Activated naive CD8-positive, alpha-beta T cell treated with anti-CD3 and anti-CD28 coated beads, Interleukin-2, amount 10 ng/mL, durations not matched to agents 7 days and 5 days (primary cell): ENCODE measurements around the gene ZNF184. TPM values are rescaled to one million over a fixed set of nuclear protein-coding genes. Genes with fewer than 3 reads are reported as not detected.

Experiments
- ATAC-seq: fragments of 150-1000 bp; cut with Tn5 transposase; one replicate; pipeline ENCODE4 v1.10.0; 2021; ENCODE audit warnings: low read depth, moderate library complexity
- POLR2A ChIA-PET: fragments of 350-600 bp; sonication (Branson Sonifier 250); formaldehyde crosslinking; loops from one replicate; lab custom pipeline; 2021; ENCODE audit warnings: antibody characterized with exemption; lab: Charles Lee
- DNase-seq: peaks from one replicate; pipeline ENCODE4 v3.0.0; 2021
- H3K27ac Mint-ChIP-seq: one replicate; pipeline ENCODE4 v1.8.0; 2022; ENCODE audit warnings: mild to moderate bottlenecking, mixed read lengths
- H3K27me3 Mint-ChIP-seq: one replicate; pipeline ENCODE4 v1.8.0; 2022; ENCODE audit warnings: mild to moderate bottlenecking, moderate library complexity, mixed read lengths
- H3K36me3 Mint-ChIP-seq: one replicate; pipeline ENCODE4 v1.8.0; 2021; ENCODE audit warnings: mild to moderate bottlenecking, mixed read lengths
- H3K4me1 Mint-ChIP-seq: one replicate; pipeline ENCODE4 v1.8.0; 2021; ENCODE audit warnings: mixed read lengths
- H3K4me3 Mint-ChIP-seq: one replicate; pipeline ENCODE4 v1.8.0; 2022; ENCODE audit warnings: mild to moderate bottlenecking, moderate library complexity, mixed read lengths
- H3K9me3 Mint-ChIP-seq: one replicate; pipeline ENCODE4 v1.8.0; 2021; ENCODE audit warnings: mixed read lengths
- total RNA-seq, 2 experiments: library from RNA; stranded (reverse); gene quantifications; one replicate each; pipeline ENCODE4 v1.2.3, GENCODE V29; 2021

The ZNF184 gene
- 10 to 100 TPM; 13.1 to 14.1 TPM for total RNA-seq

GRCh38 chr6:27472617-27473400 is at the start of gene ZNF184:
Gene ZNF184, minus strand, starts transcription at chr6:27473105. Its CDS starts 811 bp downstream, at chr6:27472294.
- Mint-ChIP-seq H3K4me1 (peaks cover 34% of the 10 kb centered on the region), H3K9me3 (peaks cover 6% of the 10 kb centered on the region), H3K36me3 (peaks cover 34% of the 10 kb centered on the region), H3K27me3 (no peaks in the 10 kb centered on the region), H3K27ac (peak within 1 kb of the TSS; percentile 95), H3K4me3 (peak within 1 kb of the TSS; percentile 92)
- ATAC-seq, result peak; percentile 87
- POLR2A ChIA-PET, result interaction anchor here (0.6 to 2.2 kb wide), 20 partner anchors 8 to 422 kb away, joined by 3 to 17 read pairs (median 4); partner anchors contain the start of gene ZNF391
- peak; percentile 85 for DNase-seq

- H3K4me3 Mint-ChIP-seq, result peak overlapping the region; percentile 90
- H3K27me3 Mint-ChIP-seq, result peaks cover 34% of the 10 kb centered on the region
- ATAC-seq (peak; percentile 68), DNase-seq (peak; percentile 57)
- POLR2A ChIA-PET, result interaction anchor here (0.7 to 1.6 kb wide), 3 partner anchors 131 to 341 kb away, joined by 3 to 7 read pairs (median 3); partner anchors contain the start of gene ZNF391
- peak overlapping the region; percentile 81 for H3K27ac Mint-ChIP-seq
- H3K36me3 Mint-ChIP-seq, result no peaks in the 10 kb centered on the region
- H3K4me1 Mint-ChIP-seq, result peaks cover 22% of the 10 kb centered on the region
- H3K9me3 Mint-ChIP-seq, result no peaks in the 10 kb centered on the region
Measured at GRCh38 chr6:27518881-27519795, 46.2 kb upstream of the ZNF184 start.

- no peak for DNase-seq
- H3K4me3 Mint-ChIP-seq, result peak overlapping the region; percentile 90
- peaks cover 21% of the 10 kb centered on the region for H3K4me1 Mint-ChIP-seq
- peaks cover 42% of the 10 kb centered on the region for H3K27me3 Mint-ChIP-seq
- no peaks in the 10 kb centered on the region for H3K36me3 Mint-ChIP-seq
- no peaks in the 10 kb centered on the region for H3K9me3 Mint-ChIP-seq
- ATAC-seq, result peak; percentile 51
- POLR2A ChIA-PET, result interaction anchor here (0.8 to 1.6 kb wide), 2 partner anchors 234 to 340 kb away, joined by 3 to 7 read pairs; no protein-coding TSS in a partner anchor
- H3K27ac Mint-ChIP-seq, result peak overlapping the region; percentile 81
Measured at GRCh38 chr6:27517928-27518787, 45.3 kb upstream of the ZNF184 start.

- ATAC-seq, result no peak
- H3K27ac Mint-ChIP-seq, result no peak overlapping the region
Measured at GRCh38 chr6:27517238-27517637, 44.3 kb upstream of the ZNF184 start.

GRCh38 chr6:27514906-27515495 is 42.1 kb upstream of the ZNF184 start:
- H3K36me3 Mint-ChIP-seq, result no peaks in the 10 kb centered on the region
- H3K4me1 Mint-ChIP-seq, result peaks cover 21% of the 10 kb centered on the region
- H3K4me3 Mint-ChIP-seq, result peak overlapping the region; percentile 29
- H3K27me3 Mint-ChIP-seq, result peaks cover 60% of the 10 kb centered on the region
- H3K27ac Mint-ChIP-seq, result no peak overlapping the region
- no peaks in the 10 kb centered on the region for H3K9me3 Mint-ChIP-seq
- ATAC-seq, result no peak
- DNase-seq, result no peak
- POLR2A ChIA-PET, result interaction anchor here (0.6 kb wide), 1 partner anchor 13 kb away, joined by 4 read pairs; no protein-coding TSS in a partner anchor

More at GRCh38 chr6:27517238-27517637, 44.3 kb upstream of the ZNF184 start:
- H3K36me3 Mint-ChIP-seq, result no peaks in the 10 kb centered on the region
- peaks cover 49% of the 10 kb centered on the region for H3K27me3 Mint-ChIP-seq
- H3K9me3 Mint-ChIP-seq, result no peaks in the 10 kb centered on the region
- no peak for DNase-seq
- POLR2A ChIA-PET, result no interaction called here
- H3K4me1 Mint-ChIP-seq, result peaks cover 21% of the 10 kb centered on the region
- no peak overlapping the region for H3K4me3 Mint-ChIP-seq

- H3K36me3 Mint-ChIP-seq, result no peaks in the 10 kb centered on the region
- no peak overlapping the region for H3K27ac Mint-ChIP-seq
- no peak for ATAC-seq
- H3K27me3 Mint-ChIP-seq, result peaks cover 68% of the 10 kb centered on the region
- DNase-seq, result no peak
- peaks cover 6% of the 10 kb centered on the region for H3K4me1 Mint-ChIP-seq
- no peak overlapping the region for H3K4me3 Mint-ChIP-seq
- H3K9me3 Mint-ChIP-seq, result no peaks in the 10 kb centered on the region
- POLR2A ChIA-PET, result interaction anchor here (1.0 kb wide), 1 partner anchor 9 kb away, joined by 3 read pairs; no protein-coding TSS in a partner anchor
Measured at GRCh38 chr6:27512525-27512924, 39.6 kb upstream of the ZNF184 start.

- Mint-ChIP-seq H3K36me3 (no peaks in the 10 kb centered on the region), H3K27ac (no peak overlapping the region), H3K4me3 (no peak overlapping the region), H3K4me1 (peaks cover 18% of the 10 kb centered on the region), H3K9me3 (no peaks in the 10 kb centered on the region), H3K27me3 (peaks cover 39% of the 10 kb centered on the region)
- POLR2A ChIA-PET, result interaction anchor here (0.7 kb wide), 1 partner anchor 245 kb away, joined by 3 read pairs; no protein-coding TSS in a partner anchor
- no peak for DNase-seq
- ATAC-seq, result no peak
Measured at GRCh38 chr6:27507041-27507956, 34.4 kb upstream of the ZNF184 start.

GRCh38 chr6:27505209-27506027 is 32.5 kb upstream of the ZNF184 start:
- no peak overlapping the region for H3K4me3 Mint-ChIP-seq
- no peak for DNase-seq
- no peak overlapping the region for H3K27ac Mint-ChIP-seq
- H3K9me3 Mint-ChIP-seq, result no peaks in the 10 kb centered on the region
- no peak for ATAC-seq
- POLR2A ChIA-PET, result no interaction called here
- H3K4me1 Mint-ChIP-seq, result peaks cover 21% of the 10 kb centered on the region
- H3K27me3 Mint-ChIP-seq, result peaks cover 34% of the 10 kb centered on the region
- H3K36me3 Mint-ChIP-seq, result no peaks in the 10 kb centered on the region

GRCh38 chr6:27503436-27504030 is 30.6 kb upstream of the ZNF184 start:
- Mint-ChIP-seq H3K9me3 (no peaks in the 10 kb centered on the region), H3K27me3 (peaks cover 41% of the 10 kb centered on the region), H3K27ac (peak overlapping the region; percentile 77), H3K36me3 (no peaks in the 10 kb centered on the region), H3K4me3 (peak overlapping the region; percentile 86), H3K4me1 (peaks cover 21% of the 10 kb centered on the region)
- DNase-seq (peak; percentile 78), ATAC-seq (peak; percentile 56)
- POLR2A ChIA-PET, result interaction anchor here (0.9 kb wide), 1 partner anchor 9 kb away, joined by 3 read pairs; no protein-coding TSS in a partner anchor
